ENCODE data around the gene SULT1A1.
"Not testable (repeated sequence)": the region's sequence is repeated elsewhere in the genome, so short reads cannot be mapped to it uniquely, and the experiment has no call there.

Gene SULT1A1

DNA sequence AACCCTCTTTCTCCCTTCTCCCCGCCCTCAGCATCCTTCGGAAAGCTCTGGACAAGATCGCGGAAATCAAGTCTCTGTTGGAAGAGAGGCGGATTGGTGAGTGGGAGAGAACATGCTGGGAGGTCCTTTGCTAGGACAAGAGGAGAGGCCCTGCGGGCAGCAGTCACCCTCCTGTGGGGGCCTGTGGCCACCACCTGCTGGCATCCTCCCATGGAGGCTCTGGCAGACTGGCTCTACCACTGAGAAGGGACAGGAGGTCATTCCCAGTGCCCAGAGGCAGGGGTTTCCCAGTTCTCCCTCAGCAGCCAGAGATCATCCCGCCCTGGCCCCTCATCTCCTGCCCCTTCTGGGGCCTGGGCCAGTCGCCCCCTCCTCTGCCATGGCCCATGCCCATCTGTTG lies 20.8 kb downstream of the SULT1A1 start:
- DNase-seq: no peak

GRCh38 chr16:28587386-28587785 lies 22.5 kb downstream of the SULT1A1 start:
- DNase-seq: no peak

DNA sequence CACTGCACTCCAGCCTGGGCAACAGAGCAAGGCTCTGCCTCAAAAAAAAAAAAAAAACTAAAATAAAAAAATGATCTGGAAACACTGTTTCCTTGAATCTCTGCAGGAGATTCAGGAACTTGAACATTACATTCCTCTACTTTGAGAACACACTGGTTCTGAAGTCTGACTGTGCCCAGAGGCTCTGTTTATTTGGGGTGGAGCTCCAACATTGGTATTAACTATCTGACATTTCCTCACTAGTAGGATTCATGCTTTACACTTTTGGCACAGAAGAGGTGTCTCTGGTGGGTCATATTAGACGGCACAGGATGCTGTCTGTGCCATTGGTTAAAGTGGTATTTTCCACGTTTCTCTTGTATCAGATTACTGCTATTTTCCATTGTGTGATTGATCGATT lies 23.4 kb downstream of the SULT1A1 start:
- DNase-seq: no peak

GRCh38 chr16:28585674-28586073 lies 24.2 kb downstream of the SULT1A1 start:
- no peak for DNase-seq

DNA sequence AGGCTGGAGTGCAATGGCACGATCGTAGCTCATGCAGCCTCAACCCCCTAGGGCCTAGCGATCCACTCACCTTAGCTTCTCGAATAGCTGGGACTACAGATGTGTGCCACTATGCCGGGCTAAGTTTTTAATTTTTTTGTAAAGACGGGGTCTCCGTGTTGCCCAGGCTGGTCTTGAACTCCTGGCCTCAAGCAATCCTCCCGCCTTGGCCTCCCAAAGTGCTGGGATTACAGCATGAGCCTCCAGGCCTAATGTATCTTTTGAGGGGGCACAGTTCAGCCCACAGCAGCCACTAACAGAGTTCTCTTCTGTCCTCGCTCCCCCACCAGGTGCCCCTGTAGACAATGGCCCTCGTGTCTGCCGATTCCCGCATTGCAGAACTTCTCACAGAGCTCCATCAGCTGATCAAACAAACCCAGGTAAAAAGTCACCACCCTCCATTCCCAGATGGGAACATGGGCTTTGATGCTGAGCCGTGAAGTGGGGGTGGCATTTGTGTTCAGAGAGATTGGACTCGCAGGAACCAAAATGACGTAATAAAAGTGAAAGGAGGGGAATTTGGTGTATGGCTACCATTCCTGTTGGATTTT lies 29.0 kb downstream of the SULT1A1 start:
- DNase-seq: no peak

DNA sequence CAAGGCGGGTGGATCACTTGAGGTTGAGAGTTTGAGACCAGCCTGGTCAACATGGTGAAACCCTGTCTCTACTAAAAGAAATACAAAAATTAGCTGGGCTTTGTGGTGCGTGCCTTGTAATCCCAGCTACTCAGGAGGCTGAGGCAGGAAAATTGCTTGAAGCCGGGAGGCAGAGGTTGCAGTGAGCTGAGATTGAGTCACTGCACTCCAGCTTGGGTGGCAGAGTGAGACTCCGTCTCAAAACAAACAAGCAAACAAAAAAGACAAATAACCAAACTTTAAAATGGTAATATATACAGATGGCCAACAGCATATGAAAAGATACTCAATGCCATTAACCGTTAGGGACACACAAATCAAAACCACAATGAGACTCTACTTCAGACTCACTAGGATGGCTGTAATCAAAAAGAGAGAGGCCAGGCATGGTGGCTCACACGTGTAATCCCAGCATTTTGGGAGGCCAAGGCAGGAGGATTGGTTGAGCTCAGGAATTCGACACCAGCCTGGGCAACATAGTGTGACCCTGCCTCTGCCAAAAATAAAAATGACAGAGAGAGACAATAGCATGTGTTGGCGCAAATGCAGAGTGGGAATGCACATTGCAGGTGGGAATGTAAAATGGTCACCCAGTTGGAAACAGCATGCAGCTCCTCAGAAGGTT lies 34.3 kb downstream of the SULT1A1 start:
- DNase-seq: no peak

- DNase-seq: no peak
Observed at GRCh38 chr16:28574925-28575324, 34.9 kb downstream of the SULT1A1 start.

GRCh38 chr16:28573738-28574718 lies 35.8 kb downstream of the SULT1A1 start:
- DNase-seq: no peak

- peak; percentile 68 for DNase-seq
Observed at GRCh38 chr16:28572696-28573510, 36.9 kb downstream of the SULT1A1 start.

DNA sequence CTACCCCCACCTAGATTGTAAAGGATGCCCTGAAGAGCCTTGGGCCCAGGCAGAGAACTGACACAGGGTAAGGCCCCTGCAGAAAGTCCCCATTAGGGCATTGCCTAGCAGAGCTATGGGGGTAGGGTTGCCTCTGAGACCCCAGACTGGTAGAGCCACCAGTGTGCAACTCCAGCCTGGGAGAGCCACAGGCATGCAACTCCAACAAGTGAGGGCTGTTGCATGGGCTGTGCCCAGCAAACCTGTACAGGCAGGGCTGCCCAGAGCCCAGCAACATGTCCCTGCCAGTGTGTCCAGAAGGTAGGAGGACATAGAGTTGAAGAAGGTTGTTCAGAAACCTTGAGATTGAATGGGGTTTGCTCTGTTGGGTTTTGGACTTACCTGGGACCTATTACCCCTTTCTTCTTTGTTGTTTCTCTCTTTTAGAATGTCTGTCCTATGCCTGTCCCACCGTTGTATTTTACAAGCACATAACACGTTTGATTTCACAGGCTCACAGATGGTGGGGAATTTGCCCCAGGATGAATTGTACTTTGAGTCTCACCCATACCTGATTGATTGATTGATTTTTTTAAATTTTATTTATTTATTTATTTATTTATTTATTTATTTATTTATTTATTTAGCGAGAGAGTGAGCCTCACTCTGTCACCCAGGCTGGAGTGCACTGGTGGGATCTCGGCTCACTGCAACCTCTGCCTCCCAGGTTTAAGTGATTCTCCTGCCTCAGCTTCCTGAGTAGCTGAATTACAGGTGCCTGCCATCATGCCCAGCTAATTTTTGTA lies 39.7 kb downstream of the SULT1A1 start:
- no peak for DNase-seq

GRCh38 chr16:28569021-28569420 lies 40.8 kb downstream of the SULT1A1 start:
- DNase-seq: peak; percentile 43

- no peak for DNase-seq
Observed at GRCh38 chr16:28567292-28567691, 42.6 kb downstream of the SULT1A1 start.

DNA sequence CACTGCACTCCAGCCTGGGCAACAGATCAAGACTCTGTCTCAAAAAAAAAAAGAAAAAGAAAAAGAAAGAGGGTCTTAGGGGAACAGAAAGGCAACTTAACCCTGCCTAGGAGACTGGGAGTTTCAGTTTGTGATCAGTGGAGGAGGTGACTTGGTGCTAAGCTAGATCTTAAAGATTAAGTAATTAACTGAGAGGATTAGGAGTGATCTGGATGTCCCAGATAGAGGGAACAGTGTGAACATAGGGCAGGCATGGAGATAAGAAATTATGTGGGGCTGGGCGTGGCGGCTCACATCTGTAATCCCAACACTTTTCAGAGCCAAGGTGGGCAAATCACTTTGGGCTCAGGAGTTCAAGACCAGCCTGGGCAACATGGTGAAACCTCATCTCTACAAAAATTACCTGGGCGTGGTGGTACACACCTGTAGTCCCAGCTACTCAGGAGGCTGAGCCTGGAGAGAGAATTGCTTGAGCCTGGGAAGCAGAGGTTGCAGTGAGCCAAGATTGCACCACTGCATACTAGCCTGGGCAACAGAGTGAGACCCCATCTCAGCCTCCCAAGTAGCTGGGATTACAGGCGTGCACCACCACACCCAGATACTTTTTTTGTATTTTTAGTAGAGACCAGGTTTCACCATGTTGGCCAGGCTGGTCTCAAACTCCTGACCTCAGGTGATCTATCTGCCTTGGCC lies 43.5 kb downstream of the SULT1A1 start:
- not testable (repeated sequence) for DNase-seq

GRCh38 chr16:28563218-28563617 lies 46.6 kb downstream of the SULT1A1 start:
- DNase-seq: no peak

DNA sequence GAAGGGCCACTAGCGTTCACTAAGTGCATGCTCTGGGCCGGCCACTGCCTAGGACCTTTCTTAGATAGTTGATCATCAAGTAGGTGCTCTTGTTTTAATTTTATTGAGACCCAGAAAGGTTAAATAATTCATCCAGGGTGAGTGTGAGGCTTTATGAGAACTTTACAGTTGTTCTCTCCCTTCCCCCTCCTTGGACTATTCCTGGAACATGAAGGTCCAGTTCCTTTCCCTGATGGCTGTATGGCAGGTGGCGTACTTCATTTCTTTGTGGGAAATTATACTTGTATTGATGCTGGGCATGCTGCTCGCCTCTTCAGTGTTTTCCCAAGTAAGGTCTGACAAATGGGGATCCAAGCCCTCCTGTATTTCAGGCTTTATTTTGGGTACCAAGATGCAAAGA lies 47.6 kb downstream of the SULT1A1 start:
- DNase-seq: no peak

DNA sequence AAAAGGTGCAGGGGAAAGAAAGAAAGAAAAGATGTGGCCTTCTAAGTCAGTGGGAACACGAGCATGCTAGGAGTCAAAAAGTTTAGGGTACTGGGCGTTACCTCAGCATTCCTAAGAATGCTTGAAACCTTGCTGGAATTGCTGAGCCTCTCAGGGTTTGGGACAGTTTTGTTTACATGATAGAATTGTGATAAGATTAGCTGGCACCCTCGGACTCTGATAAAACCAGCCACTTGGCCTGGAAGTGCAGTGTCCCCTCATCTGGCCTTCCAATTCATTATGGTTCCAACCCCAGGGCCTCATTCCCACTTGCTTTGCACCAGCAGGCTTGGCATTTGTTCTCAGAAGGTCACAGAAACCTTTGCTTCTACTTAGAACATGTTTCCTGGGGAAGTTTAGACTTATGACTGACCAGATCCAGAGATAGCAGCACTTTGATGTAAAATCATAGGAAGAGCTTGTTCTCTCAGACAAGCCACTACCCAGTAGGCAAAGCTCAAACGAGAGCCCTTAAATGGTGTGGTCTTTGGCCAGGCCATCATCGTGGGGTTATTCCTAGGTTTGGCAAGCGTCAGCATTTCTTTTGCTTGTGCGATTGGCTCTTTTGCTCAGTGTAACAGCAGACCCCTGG lies 48.2 kb downstream of the SULT1A1 start:
- no peak for DNase-seq

DNA sequence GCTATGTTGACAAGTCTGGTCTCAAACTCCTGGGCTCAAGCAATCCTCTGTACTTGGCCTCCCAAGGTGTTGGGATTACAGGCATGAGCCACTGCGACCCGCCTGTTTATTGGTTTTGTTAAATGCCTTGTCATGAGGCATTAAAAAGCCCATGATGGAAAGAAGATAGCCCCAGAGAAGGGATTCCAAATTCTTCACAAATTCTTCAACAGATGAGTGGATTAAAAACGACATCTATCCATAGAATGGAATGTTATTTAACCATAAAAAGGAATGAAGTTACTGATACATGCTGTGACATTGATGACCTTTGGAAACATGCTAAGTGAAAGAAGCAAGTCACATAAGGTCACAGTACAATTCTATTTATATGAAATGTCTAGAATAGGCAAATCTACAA lies 51.4 kb downstream of the SULT1A1 start:
- no peak for DNase-seq

DNA sequence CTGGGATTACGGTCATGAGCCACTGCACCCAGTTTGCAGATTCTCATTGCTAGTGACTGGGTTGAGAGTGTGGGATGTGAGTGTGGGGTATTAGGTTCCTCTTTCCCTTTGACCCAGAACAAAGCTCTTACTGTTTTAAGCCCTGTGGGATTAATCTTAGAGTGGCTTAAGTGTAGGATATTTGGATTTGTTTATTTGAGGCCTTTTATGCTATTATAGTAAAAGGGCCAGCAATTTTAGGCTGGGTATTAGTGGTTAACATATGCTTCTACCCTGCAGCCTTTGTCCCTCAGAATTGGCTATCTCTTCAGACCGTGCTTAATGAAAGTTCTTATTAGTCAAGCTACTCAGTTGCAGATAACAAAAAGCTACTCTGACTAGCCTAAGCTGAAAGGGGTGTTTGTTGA lies 52.9 kb downstream of the SULT1A1 start:
- DNase-seq: no peak

DNA sequence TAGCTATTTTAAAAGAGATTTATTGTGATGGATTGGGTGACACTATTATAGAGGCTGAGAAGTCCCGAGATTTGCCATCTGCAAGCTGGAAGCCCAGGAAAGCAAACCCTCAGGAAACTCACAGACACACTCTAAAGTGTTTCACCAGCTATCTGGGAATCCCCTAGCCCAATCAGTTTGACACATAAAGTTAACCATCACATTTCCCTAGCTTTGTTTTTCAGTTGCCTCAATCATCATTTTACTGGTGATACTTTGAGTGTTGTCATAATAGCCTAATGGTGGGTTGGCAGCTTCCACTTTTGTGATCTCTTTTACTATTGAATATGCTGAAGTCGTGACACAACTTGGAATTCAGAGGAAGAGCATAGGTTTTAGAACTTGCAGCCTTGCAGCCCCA lies 54.3 kb downstream of the SULT1A1 start:
- DNase-seq: no peak
